ENCODE measurements around the gene PLA2G2E.

DNA sequence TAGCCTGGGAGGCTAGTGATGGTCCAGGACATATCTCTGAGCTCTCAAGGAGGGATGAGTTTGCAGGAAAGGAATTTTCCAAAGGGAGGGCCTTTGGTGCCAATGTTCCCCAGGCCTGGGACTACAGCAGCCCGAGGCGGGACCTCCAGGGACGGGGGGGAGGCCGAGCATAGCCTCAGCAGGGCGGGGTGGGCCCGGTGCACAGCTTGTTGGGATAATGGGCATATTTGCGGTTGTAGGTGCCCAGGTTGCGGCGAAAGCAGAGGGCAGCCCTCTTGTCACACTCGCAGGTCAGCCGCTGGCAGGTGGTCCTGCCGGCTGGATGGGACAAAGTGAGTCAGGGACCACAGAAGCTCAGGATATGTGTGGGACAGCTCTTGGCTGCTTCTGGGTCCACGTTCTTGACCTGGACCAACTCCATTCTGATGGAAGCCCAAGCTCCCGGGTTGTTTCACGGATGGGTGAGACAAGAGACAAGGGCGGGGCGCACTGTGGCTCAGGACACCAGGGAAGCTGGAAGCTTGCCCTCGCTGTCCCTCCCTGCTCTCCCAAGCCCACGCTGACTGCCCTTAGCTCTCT is 3.2 kb downstream of the PLA2G2E start:
- TF ChIP-seq, protein P1, sequence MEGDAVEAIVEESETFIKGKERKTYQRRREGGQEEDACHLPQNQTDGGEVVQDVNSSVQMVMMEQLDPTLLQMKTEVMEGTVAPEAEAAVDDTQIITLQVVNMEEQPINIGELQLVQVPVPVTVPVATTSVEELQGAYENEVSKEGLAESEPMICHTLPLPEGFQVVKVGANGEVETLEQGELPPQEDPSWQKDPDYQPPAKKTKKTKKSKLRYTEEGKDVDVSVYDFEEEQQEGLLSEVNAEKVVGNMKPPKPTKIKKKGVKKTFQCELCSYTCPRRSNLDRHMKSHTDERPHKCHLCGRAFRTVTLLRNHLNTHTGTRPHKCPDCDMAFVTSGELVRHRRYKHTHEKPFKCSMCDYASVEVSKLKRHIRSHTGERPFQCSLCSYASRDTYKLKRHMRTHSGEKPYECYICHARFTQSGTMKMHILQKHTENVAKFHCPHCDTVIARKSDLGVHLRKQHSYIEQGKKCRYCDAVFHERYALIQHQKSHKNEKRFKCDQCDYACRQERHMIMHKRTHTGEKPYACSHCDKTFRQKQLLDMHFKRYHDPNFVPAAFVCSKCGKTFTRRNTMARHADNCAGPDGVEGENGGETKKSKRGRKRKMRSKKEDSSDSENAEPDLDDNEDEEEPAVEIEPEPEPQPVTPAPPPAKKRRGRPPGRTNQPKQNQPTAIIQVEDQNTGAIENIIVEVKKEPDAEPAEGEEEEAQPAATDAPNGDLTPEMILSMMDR (IDR thresholded peaks at IDR 0.05): no peak
- TF ChIP-seq POLR2A (IDR thresholded peaks at IDR 0.05): no peak
